ENCODE data around the gene FRZB.

- TF ChIP-seq CTCF (IDR thresholded peaks at IDR 0.05) (peak in 1 of 3 experiments; percentile 24), POLR2AphosphoS5 (IDR thresholded peaks at IDR 0.05; ENCODE audit: insufficient read depth in 1 of 2, low read depth in 1 of 2) (no peak), POLR2A (IDR thresholded peaks at IDR 0.05) (no peak)
Observed at GRCh38 chr2:182784777-182785176, 81.7 kb downstream of the FRZB start.
